GM10266 (cell line): ENCODE results near the gene VSIG10L2.

Experiments
- DNase-seq: peaks from one replicate; pipeline ENCODE4 v3.0.0; 2012; ENCODE audit errors: extremely low spot score
- CTCF ChIP-seq: IDR thresholded peaks from 2 replicates; pipeline ENCODE4 v1.5.1; 2012; ENCODE audit warnings: mild to moderate bottlenecking, low read depth; ENCODE audit not compliant: control insufficient read depth, insufficient read depth; ENCODE audit errors: missing control alignments

Gene VSIG10L2

GRCh38 chr11:125938418-125938817 is 7.4 kb upstream of the VSIG10L2 start:
- TF ChIP-seq CTCF, result no peak
- DNase-seq, result no peak

GRCh38 chr11:125939081-125939521 is 6.7 kb upstream of the VSIG10L2 start:
- TF ChIP-seq CTCF, result no peak
- DNase-seq, result no peak

DNA sequence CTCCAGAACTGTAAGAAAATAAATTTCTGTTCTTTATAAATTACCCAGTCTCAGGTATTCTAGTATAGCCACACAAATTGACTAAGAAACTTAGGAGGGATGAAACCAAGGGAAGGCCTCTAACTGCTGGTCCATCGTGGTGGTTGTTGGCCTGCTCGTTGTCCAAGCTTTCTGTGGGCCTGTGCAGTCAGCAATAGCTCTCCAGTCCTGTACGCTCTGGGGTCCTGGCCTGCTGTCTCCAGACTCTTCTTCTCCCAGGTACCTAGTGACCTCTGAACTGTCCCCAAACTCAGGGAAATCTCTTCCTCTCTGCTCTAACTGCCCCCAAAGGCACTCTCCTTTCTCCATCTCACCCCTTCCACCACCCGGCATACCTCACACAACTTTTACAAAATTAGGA is 5.7 kb upstream of the VSIG10L2 start:
- TF ChIP-seq CTCF, result no peak
- DNase-seq, result no peak

- TF ChIP-seq CTCF, result no peak
- no peak for DNase-seq
Measured at GRCh38 chr11:125941267-125941618, 4.6 kb upstream of the VSIG10L2 start.

DNA sequence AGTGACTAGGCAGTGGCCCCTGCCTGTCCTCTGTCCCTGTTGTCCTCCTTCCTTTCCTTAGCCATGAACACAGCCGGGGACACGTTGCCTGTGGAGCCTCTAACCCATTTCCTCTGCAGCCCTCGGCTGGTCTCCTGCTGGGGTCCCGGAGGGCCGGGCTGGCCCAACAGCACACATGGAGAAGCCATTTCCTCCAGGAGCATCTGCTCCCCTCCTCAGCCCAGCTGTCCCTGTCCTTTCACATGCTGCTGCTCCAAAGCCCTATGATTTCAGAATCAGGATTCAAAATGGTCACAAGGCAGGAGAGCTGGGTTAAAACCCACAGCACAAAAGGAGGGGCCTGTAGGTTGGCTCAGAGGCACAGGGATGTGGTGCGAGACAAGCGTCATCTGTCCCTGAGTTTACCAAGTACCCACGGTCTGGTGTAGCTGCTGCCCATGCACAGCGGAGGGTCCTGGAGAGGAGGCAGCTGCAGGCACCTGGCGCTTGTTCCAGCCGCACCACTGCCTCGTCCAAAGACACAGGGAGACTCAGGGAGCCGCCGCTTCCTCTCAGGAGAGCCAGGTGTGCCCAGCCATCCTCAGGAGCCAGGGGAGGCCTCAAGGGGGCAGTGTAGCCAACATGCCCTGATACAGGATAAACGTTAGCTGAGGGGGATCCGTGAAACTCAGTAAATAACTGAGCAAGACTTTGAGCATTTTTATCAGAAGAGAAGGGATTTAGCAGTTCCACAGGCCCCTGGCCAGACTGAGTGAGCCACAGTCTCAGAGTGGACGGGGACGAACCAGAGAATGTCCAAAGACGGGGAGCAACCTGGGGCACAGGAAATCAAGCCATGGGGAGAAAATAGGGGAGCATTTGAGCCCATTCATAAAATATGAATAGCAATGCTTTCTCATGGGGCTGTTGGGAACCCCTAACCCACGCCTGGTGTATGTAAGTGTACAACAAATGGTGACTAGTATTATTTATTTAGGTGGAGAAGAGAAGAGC is 3.9 kb upstream of the VSIG10L2 start:
- peak; percentile 70 for DNase-seq
- peak; percentile 71 for TF ChIP-seq CTCF

GRCh38 chr11:125942771-125943428 is 2.9 kb upstream of the VSIG10L2 start:
- TF ChIP-seq CTCF, result no peak
- DNase-seq, result no peak
